Endothelial cell of umbilical vein (primary cell): Measurements from ENCODE around the gene CSGALNACT2. TPM values are rescaled to one million over a fixed set of nuclear protein-coding genes. Genes with fewer than 3 reads are reported as not detected.

Experiments used
- BruUV-seq: library from RNA; stranded (reverse); fragments of 400-500 nt; replicated peaks from 2 replicates; lab custom pipeline; 2021; lab: Mats Ljungman, UMichigan
- CTCF ChIA-PET: fragments of 300-600, 350-600 bp; sonication (Branson Sonifier 250); formaldehyde crosslinking; loops from one replicate; lab custom pipeline; 2021; ENCODE audit warnings: antibody characterized with exemption, inconsistent platforms; lab: Charles Lee
- POLR2A ChIA-PET: fragments of 300-600, 350-600 bp; sonication (Branson Sonifier 250); formaldehyde crosslinking; loops from one replicate; lab custom pipeline; 2021; ENCODE audit warnings: antibody characterized with exemption, inconsistent platforms; lab: Charles Lee
- DNase-seq: peaks from one replicate; pipeline ENCODE4 v3.0.0-alpha.2; 2011; ENCODE audit warnings: low read depth, low spot score
- FAIRE-seq: peaks from 2 replicates; lab custom pipeline; 2011; peaks lifted over from hg19 to GRCh38; lab: Jason Lieb, UNC
- H2AFZ ChIP-seq: 2 replicates; pipeline ENCODE4 v1.6.0; 2012; ENCODE audit warnings: low read depth, low read length, control low read depth, inconsistent platforms
- H3K27ac ChIP-seq: 2 replicates; pipeline ENCODE4 v1.5.1; 2011; ENCODE audit warnings: low read depth, mild to moderate bottlenecking, control low read depth, low read length, moderate library complexity; ENCODE audit not compliant: insufficient read depth
- H3K27me3 ChIP-seq, 2 experiments: 2 replicates each; pipeline versions ENCODE4 v1.6.0 to v1.6.1; 2011; ENCODE audit warnings: low read length in 2 of 2, mixed read lengths in 1 of 2; ENCODE audit not compliant: control insufficient read depth in 2 of 2, insufficient read depth in 2 of 2
- H3K36me3 ChIP-seq, 2 experiments: 2 replicates in 1 of 2; 3 replicates in 1 of 2; pipeline ENCODE4 v1.5.1; 2011; ENCODE audit warnings: low read length in 2 of 2, mild to moderate bottlenecking in 1 of 2, moderate library complexity in 1 of 2; ENCODE audit not compliant: control insufficient read depth in 2 of 2, insufficient read depth in 2 of 2; ENCODE audit errors: extremely low read depth in 1 of 2
- H3K4me1 ChIP-seq: 3 replicates; pipeline ENCODE4 v1.5.1; 2011; ENCODE audit warnings: mild to moderate bottlenecking, low read length; ENCODE audit not compliant: control insufficient read depth, insufficient read depth; ENCODE audit errors: extremely low read depth
- H3K4me2 ChIP-seq: 2 replicates; pipeline ENCODE4 v1.6.1; 2011; ENCODE audit warnings: low read length, control low read depth, mixed read lengths; ENCODE audit not compliant: insufficient read depth
- H3K4me3 ChIP-seq, 3 experiments: fragments of 200-600 bp in 1 of 3; sonication (generic), shearing (Covaris generic) in 1 of 3; replicated peaks in 1 of 3; 2 replicates each; pipeline ENCODE4 v1.5.1; 2011 to 2016; ENCODE audit warnings: control low read depth in 3 of 3, low read length in 3 of 3, mild to moderate bottlenecking in 2 of 3, inconsistent platforms in 1 of 3, low read depth in 1 of 3, moderate library complexity in 1 of 3; ENCODE audit not compliant: insufficient read depth in 1 of 3
- H3K79me2 ChIP-seq: 2 replicates; pipeline ENCODE4 v1.6.0; 2012; ENCODE audit warnings: low read length, inconsistent platforms; ENCODE audit not compliant: control insufficient read depth, insufficient read depth
- H3K9ac ChIP-seq: replicated peaks from 2 replicates; pipeline ENCODE3; 2011; ENCODE audit warnings: low read length, control low read depth; ENCODE audit not compliant: insufficient read depth; ENCODE audit errors: extremely low read depth
- H3K9me1 ChIP-seq: replicated peaks from 3 replicates; pipeline ENCODE4 v1.6.0; 2011; ENCODE audit warnings: mild to moderate bottlenecking, low read length; ENCODE audit not compliant: control insufficient read depth, insufficient read depth; ENCODE audit errors: extremely low read depth
- H3K9me3 ChIP-seq: replicated peaks from 2 replicates; pipeline ENCODE4 v1.5.1; 2012; ENCODE audit warnings: low read length, inconsistent platforms; ENCODE audit not compliant: control insufficient read depth, insufficient read depth
- H4K20me1 ChIP-seq: replicated peaks from 2 replicates; pipeline ENCODE3; 2011; ENCODE audit warnings: mild to moderate bottlenecking, low read length; ENCODE audit not compliant: control insufficient read depth, insufficient read depth; ENCODE audit errors: extremely low read depth
- CTCF ChIP-seq, 2 donors: IDR thresholded peaks; 1 replicate in 1 of 2; 2 replicates in 1 of 2; pipeline ENCODE4 v1.5.1; 2011; ENCODE audit warnings: low read length in 2 of 2, mild to moderate bottlenecking in 2 of 2, moderate library complexity in 2 of 2, control low read depth in 1 of 2, inconsistent platforms in 1 of 2, low read depth in 1 of 2; ENCODE audit not compliant: insufficient read depth in 1 of 2; ENCODE audit errors: extremely low read depth in 1 of 2
- EZH2 ChIP-seq: IDR thresholded peaks from 2 replicates; pipeline ENCODE4 v1.6.1; 2012; ENCODE audit warnings: borderline replicate concordance, low read depth, mild to moderate bottlenecking, moderate library complexity, low read length, inconsistent platforms; ENCODE audit not compliant: severe bottlenecking
- FOS ChIP-seq: IDR thresholded peaks from 2 replicates; pipeline ENCODE4 v1.6.1; 2011; ENCODE audit warnings: mild to moderate bottlenecking, low read length, moderate library complexity, borderline replicate concordance; ENCODE audit not compliant: insufficient read depth
- GATA2 ChIP-seq: IDR thresholded peaks from 2 replicates; pipeline ENCODE4 v1.7.0; 2011; ENCODE audit warnings: low read depth, mild to moderate bottlenecking, moderate library complexity, mixed read lengths, low read length; ENCODE audit not compliant: insufficient read length, insufficient read depth
- JUN ChIP-seq: IDR thresholded peaks from 2 replicates; pipeline ENCODE4 v1.6.1; 2011; ENCODE audit warnings: borderline replicate concordance, low read depth; ENCODE audit not compliant: insufficient read length, insufficient read depth
- MAX ChIP-seq: IDR thresholded peaks from 2 replicates; pipeline ENCODE4 v1.6.1; 2011; ENCODE audit not compliant: insufficient read depth, insufficient read length
- MYC ChIP-seq: IDR thresholded peaks from one replicate; pipeline ENCODE4 v1.6.1; 2011; ENCODE audit warnings: mild to moderate bottlenecking, low read depth, low read length
- POLR2A ChIP-seq: IDR thresholded peaks from 2 replicates; pipeline ENCODE4 v1.6.1; 2012; ENCODE audit warnings: low read depth, mild to moderate bottlenecking, control low read depth, low read length
- POLR2AphosphoS5 ChIP-seq: IDR thresholded peaks from 2 replicates; pipeline ENCODE4 v1.6.1; 2012; ENCODE audit warnings: low read depth, mild to moderate bottlenecking, control low read depth, low read length, moderate library complexity; ENCODE audit not compliant: insufficient read depth
- dilution Hi-C: fragments of 300-500 bp; cut with MboI; formaldehyde crosslinking; loops from one replicate; pipeline ENCODE4 v1.15.0; 2019; ENCODE audit warnings: low sequenced_read_pairs; ENCODE audit not compliant: extremely low pct_ligation_motif_present
- intact Hi-C: fragments of 100-400 bp; cut with micrococcal nuclease; formaldehyde crosslinking; loops from one replicate; pipeline ENCODE4 v1.10.0; 2022
- polyA plus RNA-seq, 4 experiments: library from polyadenylated mRNA; depleted of rRNA in 3 of 4; stranded (reverse) in 3 of 4; unstranded in 1 of 4; fragments of >200 nt; gene quantifications; 2 replicates each; pipeline versions ENCODE4 v1.2.1 to v1.2.3, GENCODE V29; 2011 to 2012; ENCODE audit warnings: missing spikeins in 1 of 4
- total RNA-seq: library from RNA; stranded (reverse); gene quantifications from 2 replicates; pipeline ENCODE4 v1.2.3, GENCODE V29; 2021

CSGALNACT2 gene
- total and polyA plus RNA-seq, 2 donors (not counting 3 experiments of a cell fraction or from before 2014, with no cell fraction given): 9.7 to 17.7 TPM

- ChIA-PET CTCF (no interaction called here), POLR2A (no interaction called here)
- intact Hi-C loops (no loop called here), dilution Hi-C loops (no loop called here)
- H2AFZ ChIP-seq: no peak overlapping the region
- H3K79me2 ChIP-seq: no peaks in the 10 kb centered on the region
- FAIRE-seq (no peak), DNase-seq (no peak)
- no peak overlapping the region for H3K9ac ChIP-seq
- TF ChIP-seq JUN: no peak
- TF ChIP-seq MYC: no peak
- TF ChIP-seq POLR2AphosphoS5: no peak
- H3K36me3 ChIP-seq: peaks cover 0 to 2% of the 10 kb centered on the region in 2 experiments
- no peak overlapping the region for H3K4me3 ChIP-seq
- H4K20me1 ChIP-seq: no peaks in the 10 kb centered on the region
- H3K9me3 ChIP-seq: no peaks in the 10 kb centered on the region
- BruUV-seq: no TSS peak
- no peaks in the 10 kb centered on the region for H3K27me3 ChIP-seq
- no peaks in the 10 kb centered on the region for H3K4me1 ChIP-seq
- no peaks in the 10 kb centered on the region for H3K9me1 ChIP-seq
- H3K27ac ChIP-seq: no peak overlapping the region
- H3K4me2 ChIP-seq: no peak overlapping the region
Measured at GRCh38 chr10:43187213-43187612, 49.0 kb downstream of the CSGALNACT2 start.

- Histone ChIP-seq H2AFZ (no peak overlapping the region), H3K9ac (no peak overlapping the region), H3K27ac (no peak overlapping the region), H3K4me1 (no peaks in the 10 kb centered on the region), H3K4me2 (no peak overlapping the region), H3K79me2 (no peaks in the 10 kb centered on the region), H3K36me3 (no peaks in the 10 kb centered on the region), H3K4me3 (no peak overlapping the region), H3K9me1 (no peaks in the 10 kb centered on the region), H3K27me3 (no peaks in the 10 kb centered on the region), H4K20me1 (no peaks in the 10 kb centered on the region), H3K9me3 (no peaks in the 10 kb centered on the region)
- ChIA-PET CTCF (no interaction called here), POLR2A (no interaction called here)
- intact Hi-C loops: no loop called here
- dilution Hi-C loops: no loop called here
- FAIRE-seq (no peak), DNase-seq (no peak)
- no TSS peak for BruUV-seq
- no peak for TF ChIP-seq MYC
- TF ChIP-seq POLR2AphosphoS5: no peak
- no peak for TF ChIP-seq GATA2
- TF ChIP-seq EZH2: no peak
- TF ChIP-seq JUN: no peak
- no peak for TF ChIP-seq CTCF (IDR thresholded peaks at IDR 0.05; ENCODE audit: extremely low read depth in 1 of 2, insufficient read depth in 1 of 2, low read depth in 1 of 2, low read length in 2 of 2)
- no peak for TF ChIP-seq MAX
- no peak for TF ChIP-seq FOS
- TF ChIP-seq POLR2A: no peak
Measured at GRCh38 chr10:43188702-43189101, 50.5 kb downstream of the CSGALNACT2 start.
